K562 (cell line): ENCODE data around the gene APOBEC3A.
A peak's percentile ranks its signal among the peaks of the same experiment; 100 is the strongest.

Source experiments
- GABPB1 ChIP-seq: sonication (generic); formaldehyde crosslinking; IDR thresholded peaks from 2 replicates; pipeline ENCODE4 v1.8.0; 2022; ENCODE audit warnings: mild to moderate bottlenecking, missing genetic modification reagents
- HMG20B ChIP-seq: fragments of 250-450 bp; sonication (Bioruptor Pico); IDR thresholded peaks from 2 replicates; pipeline ENCODE4 v1.5.0; 2021; ENCODE audit warnings: mild to moderate bottlenecking
- MXI1 ChIP-seq: IDR thresholded peaks from 2 replicates; pipeline ENCODE4 v1.6.1; 2011; ENCODE audit warnings: low read depth, mild to moderate bottlenecking, improper control_type of control experiment, low read length
- RFX5 ChIP-seq: IDR thresholded peaks from 2 replicates; pipeline ENCODE4 v1.6.1; 2011; ENCODE audit warnings: low read depth, mild to moderate bottlenecking, improper control_type of control experiment, low read length
- THAP12 ChIP-seq: fragments of 250-450 bp; sonication (Bioruptor Pico); IDR thresholded peaks from 2 replicates; pipeline ENCODE4 v1.9.0; 2021; ENCODE audit warnings: mild to moderate bottlenecking, inconsistent platforms
- ZNF347 ChIP-seq: fragments of 450-650 bp; formaldehyde crosslinking; IDR thresholded peaks from 2 replicates; pipeline ENCODE4 v1.4.0; 2020; ENCODE audit warnings: low read depth, mild to moderate bottlenecking, moderate library complexity
- ZNF778 ChIP-seq: fragments of 450-650 bp; formaldehyde crosslinking; IDR thresholded peaks from 2 replicates; pipeline ENCODE4 v1.4.0; 2020; ENCODE audit warnings: mild to moderate bottlenecking, moderate library complexity
- ZNF79 ChIP-seq: fragments of 250-450 bp; sonication (Bioruptor Pico); IDR thresholded peaks from 2 replicates; pipeline ENCODE4 v1.4.0; 2020; ENCODE audit warnings: low read depth, mild to moderate bottlenecking, moderate library complexity
- TF ChIP-seq, protein P1 (sequence below), 3 experiments: IDR thresholded peaks in 2 of 3; conservative IDR thresholded peaks in 1 of 3; 2 replicates each; pipeline ENCODE4 v1.5.1; 2011 to 2012; ENCODE audit warnings: low read length in 3 of 3, mild to moderate bottlenecking in 3 of 3, control low read depth in 2 of 3, improper control_type of control experiment in 1 of 3, inconsistent platforms in 1 of 3, low read depth in 1 of 3, mixed read lengths in 1 of 3, moderate library complexity in 1 of 3; ENCODE audit not compliant: insufficient read depth in 2 of 3
- TF ChIP-seq, protein P2 (sequence below): sonication (generic); formaldehyde crosslinking; IDR thresholded peaks from 2 replicates; pipeline ENCODE4 v1.8.1; 2023; ENCODE audit warnings: mild to moderate bottlenecking, missing genetic modification reagents

- TF ChIP-seq ZNF347 (CRISPR knock-in tag), result no peak
- TF ChIP-seq ZNF778, result no peak
- TF ChIP-seq RFX5, result no peak
- no peak for TF ChIP-seq HMG20B (CRISPR knock-in tag)
- TF ChIP-seq GABPB1 (CRISPR knock-in tag), result peak; percentile 68; the same call in 1 of the 2 replicates
- TF ChIP-seq ZNF79 (CRISPR knock-in tag), result no peak
- TF ChIP-seq, protein P1, sequence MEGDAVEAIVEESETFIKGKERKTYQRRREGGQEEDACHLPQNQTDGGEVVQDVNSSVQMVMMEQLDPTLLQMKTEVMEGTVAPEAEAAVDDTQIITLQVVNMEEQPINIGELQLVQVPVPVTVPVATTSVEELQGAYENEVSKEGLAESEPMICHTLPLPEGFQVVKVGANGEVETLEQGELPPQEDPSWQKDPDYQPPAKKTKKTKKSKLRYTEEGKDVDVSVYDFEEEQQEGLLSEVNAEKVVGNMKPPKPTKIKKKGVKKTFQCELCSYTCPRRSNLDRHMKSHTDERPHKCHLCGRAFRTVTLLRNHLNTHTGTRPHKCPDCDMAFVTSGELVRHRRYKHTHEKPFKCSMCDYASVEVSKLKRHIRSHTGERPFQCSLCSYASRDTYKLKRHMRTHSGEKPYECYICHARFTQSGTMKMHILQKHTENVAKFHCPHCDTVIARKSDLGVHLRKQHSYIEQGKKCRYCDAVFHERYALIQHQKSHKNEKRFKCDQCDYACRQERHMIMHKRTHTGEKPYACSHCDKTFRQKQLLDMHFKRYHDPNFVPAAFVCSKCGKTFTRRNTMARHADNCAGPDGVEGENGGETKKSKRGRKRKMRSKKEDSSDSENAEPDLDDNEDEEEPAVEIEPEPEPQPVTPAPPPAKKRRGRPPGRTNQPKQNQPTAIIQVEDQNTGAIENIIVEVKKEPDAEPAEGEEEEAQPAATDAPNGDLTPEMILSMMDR (IDR thresholded peaks at IDR 0.05 in 2 of 3, conservative IDR thresholded peaks at IDR 0.05 in 1 of 3; ENCODE audit: insufficient read depth in 2 of 3, low read depth in 1 of 3, low read length in 3 of 3), result no peak
- TF ChIP-seq, protein P2, sequence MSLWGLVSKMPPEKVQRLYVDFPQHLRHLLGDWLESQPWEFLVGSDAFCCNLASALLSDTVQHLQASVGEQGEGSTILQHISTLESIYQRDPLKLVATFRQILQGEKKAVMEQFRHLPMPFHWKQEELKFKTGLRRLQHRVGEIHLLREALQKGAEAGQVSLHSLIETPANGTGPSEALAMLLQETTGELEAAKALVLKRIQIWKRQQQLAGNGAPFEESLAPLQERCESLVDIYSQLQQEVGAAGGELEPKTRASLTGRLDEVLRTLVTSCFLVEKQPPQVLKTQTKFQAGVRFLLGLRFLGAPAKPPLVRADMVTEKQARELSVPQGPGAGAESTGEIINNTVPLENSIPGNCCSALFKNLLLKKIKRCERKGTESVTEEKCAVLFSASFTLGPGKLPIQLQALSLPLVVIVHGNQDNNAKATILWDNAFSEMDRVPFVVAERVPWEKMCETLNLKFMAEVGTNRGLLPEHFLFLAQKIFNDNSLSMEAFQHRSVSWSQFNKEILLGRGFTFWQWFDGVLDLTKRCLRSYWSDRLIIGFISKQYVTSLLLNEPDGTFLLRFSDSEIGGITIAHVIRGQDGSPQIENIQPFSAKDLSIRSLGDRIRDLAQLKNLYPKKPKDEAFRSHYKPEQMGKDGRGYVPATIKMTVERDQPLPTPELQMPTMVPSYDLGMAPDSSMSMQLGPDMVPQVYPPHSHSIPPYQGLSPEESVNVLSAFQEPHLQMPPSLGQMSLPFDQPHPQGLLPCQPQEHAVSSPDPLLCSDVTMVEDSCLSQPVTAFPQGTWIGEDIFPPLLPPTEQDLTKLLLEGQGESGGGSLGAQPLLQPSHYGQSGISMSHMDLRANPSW (CRISPR knock-in tag), result no peak
- no peak for TF ChIP-seq MXI1
- TF ChIP-seq THAP12 (CRISPR knock-in tag), result no peak
Measured at GRCh38 chr22:38981992-38982927, 24.9 kb downstream of the APOBEC3A start, which contains the start of gene APOBEC3B.
